GM12878 (cell line): ENCODE measurements around the gene PTGR1. TPM values are rescaled to one million over a fixed set of nuclear protein-coding genes. Genes with fewer than 3 reads are reported as not detected.
A peak's percentile ranks its signal among the peaks of the same experiment; 100 is the strongest.

Experiments used
- BCL11A ChIP-seq: IDR thresholded peaks from 2 replicates; pipeline ENCODE4 v1.6.1; 2011; ENCODE audit warnings: low read depth, low read length
- BRCA1 ChIP-seq: IDR thresholded peaks from 2 replicates; pipeline ENCODE4 v1.6.1; 2011; ENCODE audit warnings: low read depth, low read length, improper control_type of control experiment
- EP300 ChIP-seq, 2 experiments: fragments of 150-350 bp in 1 of 2; IDR thresholded peaks; 2 replicates each; pipeline ENCODE4 v1.6.1; 2011 to 2012; ENCODE audit warnings: low read depth in 2 of 2, low read length in 2 of 2, borderline replicate concordance in 1 of 2, improper control_type of control experiment in 1 of 2, inconsistent platforms in 1 of 2; ENCODE audit not compliant: control insufficient read depth in 1 of 2
- ETV6 ChIP-seq, 2 experiments: fragments of 450-650 bp in 1 of 2; IDR thresholded peaks in 1 of 2; conservative IDR thresholded peaks in 1 of 2; 2 replicates each; pipeline ENCODE4 v1.6.1; 2014; ENCODE audit warnings: antibody characterized with exemption in 1 of 2, borderline replicate concordance in 1 of 2, low read depth in 1 of 2, mild to moderate bottlenecking in 1 of 2, moderate library complexity in 1 of 2
- IRF4 ChIP-seq: IDR thresholded peaks from 2 replicates; pipeline ENCODE4 v1.6.1; 2011; ENCODE audit warnings: low read depth, low read length
- KDM1A ChIP-seq: fragments of 200-600 bp; sonication (generic); IDR thresholded peaks from 2 replicates; pipeline ENCODE4 v1.6.1; 2016; ENCODE audit warnings: borderline replicate concordance
- KLF5 ChIP-seq: fragments of 450-650 bp; IDR thresholded peaks from 2 replicates; pipeline ENCODE4 v1.6.1; 2014; ENCODE audit warnings: mild to moderate bottlenecking; ENCODE audit not compliant: partially characterized antibody
- MEF2A ChIP-seq: IDR thresholded peaks from 2 replicates; pipeline ENCODE4 v1.6.1; 2011; ENCODE audit warnings: low read depth, mild to moderate bottlenecking, low read length, moderate library complexity; ENCODE audit not compliant: insufficient read depth
- NFYB ChIP-seq: IDR thresholded peaks from 2 replicates; pipeline ENCODE4 v1.6.1; 2011; ENCODE audit warnings: low read depth, mild to moderate bottlenecking, low read length, improper control_type of control experiment, moderate library complexity; ENCODE audit not compliant: insufficient read depth
- NRF1 ChIP-seq: conservative IDR thresholded peaks from 2 replicates; pipeline ENCODE4 v1.6.1; 2011; ENCODE audit warnings: mild to moderate bottlenecking, low read depth, low read length, improper control_type of control experiment
- PAX5 ChIP-seq: IDR thresholded peaks from 2 replicates; pipeline ENCODE4 v1.6.1; 2011; ENCODE audit warnings: low read depth, low read length, borderline replicate concordance
- PBX3 ChIP-seq: IDR thresholded peaks from 2 replicates; pipeline ENCODE4 v1.6.1; 2011; ENCODE audit warnings: mild to moderate bottlenecking, low read depth, low read length, moderate library complexity; ENCODE audit not compliant: insufficient replicate concordance
- POLR2AphosphoS5 ChIP-seq: IDR thresholded peaks from 2 replicates; pipeline ENCODE4 v1.6.1; 2011; ENCODE audit warnings: mild to moderate bottlenecking, low read length, inconsistent platforms
- PRDM15 ChIP-seq: fragments of 450-650 bp; formaldehyde crosslinking; IDR thresholded peaks from 2 replicates; pipeline ENCODE4 v1.4.0; 2020; ENCODE audit warnings: mild to moderate bottlenecking, moderate library complexity
- RAD51 ChIP-seq: fragments of 450-650 bp; IDR thresholded peaks from 2 replicates; pipeline ENCODE4 v1.6.1; 2016; ENCODE audit warnings: moderate library complexity, mild to moderate bottlenecking, inconsistent platforms
- RELA ChIP-seq: fragments of 450-650 bp; IDR thresholded peaks from 2 replicates; pipeline ENCODE4 v1.8.0; 2014; ENCODE audit warnings: borderline replicate concordance; ENCODE audit not compliant: partially characterized antibody
- RUNX3 ChIP-seq: IDR thresholded peaks from 2 replicates; pipeline ENCODE4 v1.6.1; 2012; ENCODE audit warnings: low read length, inconsistent platforms
- SIX5 ChIP-seq: IDR thresholded peaks from 2 replicates; pipeline ENCODE4 v1.6.1; 2011; ENCODE audit warnings: mild to moderate bottlenecking, low read depth, low read length, moderate library complexity; ENCODE audit not compliant: severe bottlenecking
- SP1 ChIP-seq: IDR thresholded peaks from one replicate; pipeline ENCODE4 v1.6.1; 2011; ENCODE audit warnings: low read depth, low read length
- SPI1 ChIP-seq: IDR thresholded peaks from 2 replicates; pipeline ENCODE4 v1.6.1; 2011; ENCODE audit warnings: low read depth, mild to moderate bottlenecking, low read length, moderate library complexity, borderline replicate concordance; ENCODE audit not compliant: insufficient read depth
- SRF ChIP-seq, 2 experiments: IDR thresholded peaks; 2 replicates each; pipeline ENCODE4 v1.6.1; 2011; ENCODE audit warnings: low read depth in 2 of 2, low read length in 2 of 2, mild to moderate bottlenecking in 1 of 2, moderate library complexity in 1 of 2
- TCF7 ChIP-seq: IDR thresholded peaks from 2 replicates; pipeline ENCODE4 v1.6.1; 2014; ENCODE audit warnings: antibody characterized with exemption, borderline replicate concordance
- ZNF24 ChIP-seq: fragments of 450-650 bp; IDR thresholded peaks from 2 replicates; pipeline ENCODE4 v1.6.1; 2017; ENCODE audit warnings: antibody characterized with exemption, mild to moderate bottlenecking
- ZNF622 ChIP-seq: fragments of 450-650 bp; IDR thresholded peaks from 2 replicates; pipeline ENCODE4 v1.6.1; 2017; ENCODE audit warnings: mild to moderate bottlenecking, inconsistent platforms
- polyA plus RNA-seq, 11 experiments: library from polyadenylated mRNA; depleted of rRNA in 4 of 11; unstranded in 6 of 11; stranded (reverse) in 5 of 11; fragments of >200 nt; fragmentation: Nextera tagmentation in 4 of 11; fragmentation: Illumina TruSeq in 1 of 11; extraction: Ambion mirVana in 4 of 11; extraction: Trizol in 1 of 11; gene quantifications; 1 replicate in 1 of 11; 2 replicates in 10 of 11; pipeline versions ENCODE4 v1.2.1 to v1.2.3, GENCODE V29; 2011 to 2016; ENCODE audit warnings: inconsistent platforms in 2 of 11, missing spikeins in 2 of 11, low read depth in 1 of 11
- total RNA-seq, 4 experiments: library from RNA; depleted of rRNA in 3 of 4; stranded (reverse); fragments of >200 nt in 3 of 4; fragmentation: Illumina TruSeq in 1 of 4; extraction: Trizol in 1 of 4; gene quantifications; 2 replicates each; pipeline versions ENCODE4 v1.2.1 to v1.2.3, GENCODE V29; 2013 to 2021
- TF ChIP-seq, protein P1 (sequence below): IDR thresholded peaks from 2 replicates; pipeline ENCODE4 v1.6.1; 2012; ENCODE audit warnings: low read depth, low read length, improper control_type of control experiment

PTGR1 gene
- total and polyA plus RNA-seq, 10 of the 15 experiments (the other 5 are each of a cell fraction or from before 2014, with no cell fraction given): 0.12 to 6.3 (median 2.8) TPM

DNA sequence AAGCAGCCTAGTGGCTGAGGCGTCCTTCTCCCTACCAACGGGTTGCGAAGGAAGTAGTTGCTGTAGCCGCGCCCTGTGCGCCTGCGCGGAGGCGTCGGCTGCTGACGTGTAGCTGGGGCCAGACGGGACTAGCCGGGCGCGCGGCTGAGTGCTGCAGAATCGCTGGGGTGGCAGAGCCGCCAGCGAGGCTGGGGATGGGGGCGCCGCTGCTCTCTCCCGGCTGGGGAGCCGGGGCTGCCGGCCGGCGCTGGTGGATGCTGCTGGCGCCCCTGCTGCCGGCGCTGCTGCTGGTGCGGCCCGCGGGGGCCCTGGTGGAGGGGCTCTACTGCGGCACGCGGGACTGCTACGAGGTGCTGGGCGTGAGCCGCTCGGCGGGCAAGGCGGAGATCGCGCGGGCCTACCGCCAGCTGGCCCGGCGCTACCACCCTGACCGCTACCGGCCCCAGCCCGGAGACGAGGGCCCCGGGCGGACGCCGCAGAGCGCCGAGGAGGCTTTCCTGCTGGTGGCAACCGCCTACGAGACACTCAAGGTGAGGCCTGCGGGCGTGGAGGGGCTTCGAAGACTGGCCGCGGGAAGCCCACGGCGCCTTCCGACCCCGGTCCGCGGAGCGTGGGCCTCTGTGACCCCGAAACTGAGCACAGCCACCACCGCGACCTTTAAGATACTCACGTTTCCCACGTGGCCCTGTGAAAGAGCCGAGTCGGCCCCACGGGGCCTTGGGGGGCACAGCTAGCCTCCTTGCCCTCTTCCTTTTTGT, 31.9 kb upstream of the PTGR1 start, which contains the start of gene DNAJC25 (continued):
- TF ChIP-seq MEF2A: no peak
- no peak for TF ChIP-seq ZNF24
- TF ChIP-seq RAD51: no peak
- TF ChIP-seq SIX5: no peak
- no peak for TF ChIP-seq EP300 (IDR thresholded peaks at IDR 0.05; ENCODE audit: borderline replicate concordance in 1 of 2, control insufficient read depth in 1 of 2, low read depth in 2 of 2, low read length in 2 of 2)
- no peak; the same call in 1 of the 2 replicates for TF ChIP-seq IRF4
- TF ChIP-seq TCF7: no peak
- 0 out of 2 replicates have a peak, but pooled peaks have one; percentile 14 for TF ChIP-seq RUNX3
- no peak for TF ChIP-seq BRCA1
- TF ChIP-seq SP1: no peak
- 0 out of 2 replicates have a peak, but pooled peaks have one; percentile 40 for TF ChIP-seq PAX5
- TF ChIP-seq BCL11A: no peak
- TF ChIP-seq NFYB: no peak
- TF ChIP-seq, protein P1, sequence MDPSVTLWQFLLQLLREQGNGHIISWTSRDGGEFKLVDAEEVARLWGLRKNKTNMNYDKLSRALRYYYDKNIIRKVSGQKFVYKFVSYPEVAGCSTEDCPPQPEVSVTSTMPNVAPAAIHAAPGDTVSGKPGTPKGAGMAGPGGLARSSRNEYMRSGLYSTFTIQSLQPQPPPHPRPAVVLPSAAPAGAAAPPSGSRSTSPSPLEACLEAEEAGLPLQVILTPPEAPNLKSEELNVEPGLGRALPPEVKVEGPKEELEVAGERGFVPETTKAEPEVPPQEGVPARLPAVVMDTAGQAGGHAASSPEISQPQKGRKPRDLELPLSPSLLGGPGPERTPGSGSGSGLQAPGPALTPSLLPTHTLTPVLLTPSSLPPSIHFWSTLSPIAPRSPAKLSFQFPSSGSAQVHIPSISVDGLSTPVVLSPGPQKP: no peak
- TF ChIP-seq POLR2AphosphoS5: peak; percentile 97
- peak; percentile 37 for TF ChIP-seq KLF5
- TF ChIP-seq ZNF622: no peak
- TF ChIP-seq NRF1: peak; percentile 92
- TF ChIP-seq ETV6 (conservative IDR thresholded peaks at IDR 0.05 in 1 of 2, IDR thresholded peaks at IDR 0.05 in 1 of 2; ENCODE audit: borderline replicate concordance in 1 of 2, low read depth in 1 of 2): no peak
- TF ChIP-seq SRF (IDR thresholded peaks at IDR 0.05; ENCODE audit: low read depth in 2 of 2, low read length in 2 of 2): no peak
- no peak for TF ChIP-seq PBX3
- no peak for TF ChIP-seq RELA
- no peak for TF ChIP-seq KDM1A
- peak; percentile 10; the same call in 1 of the 2 replicates for TF ChIP-seq SPI1
- no peak for TF ChIP-seq PRDM15
